Nephron (organoid): ENCODE measurements around the gene C2CD4B.
A peak's percentile ranks its signal among the peaks of the same experiment; 100 is the strongest.

Experiments
- H3K27ac Mint-ChIP-seq, 3 experiments: 2 replicates each; pipeline ENCODE4 v1.8.0; 2020; ENCODE audit warnings: mixed read lengths in 3 of 3, mild to moderate bottlenecking in 2 of 3, moderate library complexity in 1 of 3
- H3K27me3 Mint-ChIP-seq: 2 replicates; pipeline ENCODE4 v1.8.0; 2021; ENCODE audit warnings: low read depth, mild to moderate bottlenecking, moderate library complexity, mixed read lengths
- H3K36me3 Mint-ChIP-seq: 2 replicates; pipeline ENCODE4 v1.8.0; 2020; ENCODE audit warnings: low read depth, mixed read lengths
- H3K4me1 Mint-ChIP-seq: 2 replicates; pipeline ENCODE4 v1.8.0; 2020; ENCODE audit warnings: mixed read lengths
- H3K4me3 Mint-ChIP-seq, 3 experiments: 2 replicates each; pipeline ENCODE4 v1.8.0; 2020; ENCODE audit warnings: mild to moderate bottlenecking in 3 of 3, mixed read lengths in 3 of 3, moderate library complexity in 2 of 3
- H3K9me3 Mint-ChIP-seq: 2 replicates; pipeline ENCODE4 v1.8.0; 2020; ENCODE audit warnings: mixed read lengths
- CTCF ChIP-seq, 3 experiments: fragments of 200-600 bp; sonication (generic); IDR thresholded peaks; one replicate each; pipeline ENCODE4 v1.5.0; 2021; ENCODE audit warnings: antibody characterized with exemption in 3 of 3; ENCODE audit not compliant: unreplicated experiment in 3 of 3

Gene C2CD4B

DNA sequence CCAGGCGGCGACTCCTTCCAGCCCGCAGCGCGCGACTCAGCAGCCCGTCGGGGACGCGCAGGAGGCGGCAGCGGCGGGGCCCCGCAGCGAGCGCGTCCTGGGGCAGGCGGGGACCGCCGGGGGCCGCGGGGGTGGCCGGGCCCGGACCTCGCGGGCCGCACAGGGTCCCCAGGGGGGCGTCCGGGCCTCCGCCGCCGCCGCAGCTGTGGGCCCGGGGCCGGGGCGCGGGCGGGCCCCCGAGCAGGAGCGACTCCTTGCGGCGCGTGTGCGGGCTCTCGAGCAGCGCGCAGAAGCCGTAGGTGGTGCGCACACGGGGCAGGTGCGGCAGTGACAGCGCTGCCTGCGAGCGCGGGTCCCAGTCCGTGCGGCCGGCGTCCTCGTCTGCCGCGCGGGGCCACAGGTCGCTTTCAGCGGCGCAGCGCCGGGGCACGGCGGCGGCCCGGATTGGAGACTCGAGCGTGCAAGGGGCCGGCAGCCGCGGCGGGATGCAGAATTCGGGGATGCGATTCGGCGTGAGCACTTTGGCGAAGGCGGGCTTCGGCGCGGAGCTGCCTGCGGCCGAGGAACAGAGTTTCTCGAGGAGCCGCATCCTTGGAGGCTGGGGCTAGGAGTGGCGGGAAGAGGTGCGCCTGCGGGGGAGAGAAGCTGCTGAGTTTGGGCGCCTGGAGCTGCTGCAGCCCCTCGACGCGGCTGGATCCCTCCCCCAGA, 535 bp downstream of the C2CD4B start:
- no peak for TF ChIP-seq CTCF (IDR thresholded peaks at IDR 0.05; ENCODE audit: unreplicated experiment in 3 of 3)
- H3K9me3 Mint-ChIP-seq = peaks cover 3% of the 10 kb centered on the region
- peaks cover 8% of the 10 kb centered on the region for H3K4me1 Mint-ChIP-seq
- H3K27me3 Mint-ChIP-seq = peaks cover 72% of the 10 kb centered on the region
- H3K27ac Mint-ChIP-seq = no peak overlapping the region
- peak overlapping the region; percentile 86 to 91 (median 88) for H3K4me3 Mint-ChIP-seq
- no peaks in the 10 kb centered on the region for H3K36me3 Mint-ChIP-seq

DNA sequence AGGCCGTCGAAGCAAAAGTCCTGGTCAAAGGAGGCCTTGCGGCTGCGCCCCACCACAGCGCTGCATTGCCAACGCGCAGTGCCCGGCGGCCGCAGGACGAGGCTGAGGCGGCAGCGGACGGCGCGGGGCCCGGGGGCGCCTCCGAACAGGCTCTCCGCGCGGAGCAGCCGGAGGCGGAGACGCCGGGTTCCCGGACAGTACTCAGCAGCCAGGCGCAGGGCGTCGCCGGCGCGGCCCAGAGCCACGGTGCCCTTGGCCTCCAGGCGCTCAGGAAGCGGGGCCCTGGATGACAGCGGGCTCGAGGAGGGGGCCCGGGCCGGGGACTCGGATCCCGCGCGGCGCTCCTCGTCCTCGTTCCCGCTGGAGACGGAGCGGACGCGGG, 1.1 kb downstream of the C2CD4B start:
- peaks cover 72% of the 10 kb centered on the region for H3K27me3 Mint-ChIP-seq
- H3K9me3 Mint-ChIP-seq = peaks cover 4% of the 10 kb centered on the region
- no peak overlapping the region for H3K4me3 Mint-ChIP-seq
- H3K4me1 Mint-ChIP-seq = peaks cover 8% of the 10 kb centered on the region
- no peaks in the 10 kb centered on the region for H3K36me3 Mint-ChIP-seq
- H3K27ac Mint-ChIP-seq = no peak overlapping the region
- no peak for TF ChIP-seq CTCF (IDR thresholded peaks at IDR 0.05; ENCODE audit: unreplicated experiment in 3 of 3)

GRCh38 chr15:62163397-62164013, 1.6 kb downstream of the C2CD4B start:
- Mint-ChIP-seq H3K27me3 (peaks cover 73% of the 10 kb centered on the region), H3K9me3 (peaks cover 9% of the 10 kb centered on the region), H3K36me3 (no peaks in the 10 kb centered on the region), H3K4me3 (peak overlapping the region; percentile 74 to 82 (median 75)), H3K27ac (no peak overlapping the region), H3K4me1 (peaks cover 8% of the 10 kb centered on the region)
- no peak for TF ChIP-seq CTCF (IDR thresholded peaks at IDR 0.05; ENCODE audit: unreplicated experiment in 3 of 3)

DNA sequence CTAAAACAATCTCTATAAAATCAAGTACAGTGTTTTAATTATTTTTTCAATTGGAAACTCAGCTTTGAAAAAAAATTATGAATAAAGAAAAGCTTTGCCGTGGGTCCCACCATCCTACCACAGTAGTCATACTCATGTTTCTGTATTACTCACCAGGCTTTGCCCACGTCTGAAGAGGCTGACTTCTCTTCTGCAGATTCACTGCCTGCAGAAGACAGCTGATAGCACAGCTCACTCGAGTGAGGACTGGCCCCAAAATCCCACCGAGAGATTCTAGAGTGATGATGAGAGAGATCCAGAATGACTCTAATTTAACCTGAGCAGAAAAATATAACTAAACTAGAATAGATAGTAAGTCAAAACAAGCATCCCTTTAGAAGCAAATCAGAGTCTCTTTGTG, 11.9 kb downstream of the C2CD4B start:
- no peaks in the 10 kb centered on the region for H3K36me3 Mint-ChIP-seq
- peaks cover 4% of the 10 kb centered on the region for H3K9me3 Mint-ChIP-seq
- H3K27ac Mint-ChIP-seq = no peak overlapping the region
- H3K4me1 Mint-ChIP-seq = no peaks in the 10 kb centered on the region
- no peak for TF ChIP-seq CTCF (IDR thresholded peaks at IDR 0.05; ENCODE audit: unreplicated experiment in 3 of 3)
- peaks cover 8% of the 10 kb centered on the region for H3K27me3 Mint-ChIP-seq
- no peak overlapping the region for H3K4me3 Mint-ChIP-seq

DNA sequence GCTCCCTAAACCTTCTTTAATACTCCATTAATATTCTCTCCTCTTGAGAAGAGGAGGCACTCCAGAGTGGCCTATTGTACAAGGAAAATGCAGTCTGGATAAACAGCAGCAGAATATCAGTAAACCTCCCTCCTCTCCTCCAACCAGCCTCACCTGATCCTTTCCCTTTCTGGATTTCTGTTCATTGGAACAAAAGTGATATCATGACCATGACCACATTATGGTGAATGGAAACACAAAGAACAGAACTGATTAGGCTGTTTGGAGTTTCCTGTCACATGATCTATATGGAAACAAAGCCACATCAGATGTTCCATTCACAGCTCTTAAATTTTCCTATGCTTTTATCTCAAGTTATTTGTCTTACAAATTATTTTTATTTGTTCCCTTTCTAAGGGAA, 14.6 kb downstream of the C2CD4B start:
- Mint-ChIP-seq H3K27ac (no peak overlapping the region), H3K36me3 (no peaks in the 10 kb centered on the region), H3K4me1 (no peaks in the 10 kb centered on the region), H3K9me3 (peaks cover 6% of the 10 kb centered on the region), H3K27me3 (peaks cover 4% of the 10 kb centered on the region), H3K4me3 (no peak overlapping the region)
- no peak for TF ChIP-seq CTCF (IDR thresholded peaks at IDR 0.05; ENCODE audit: unreplicated experiment in 3 of 3)

DNA sequence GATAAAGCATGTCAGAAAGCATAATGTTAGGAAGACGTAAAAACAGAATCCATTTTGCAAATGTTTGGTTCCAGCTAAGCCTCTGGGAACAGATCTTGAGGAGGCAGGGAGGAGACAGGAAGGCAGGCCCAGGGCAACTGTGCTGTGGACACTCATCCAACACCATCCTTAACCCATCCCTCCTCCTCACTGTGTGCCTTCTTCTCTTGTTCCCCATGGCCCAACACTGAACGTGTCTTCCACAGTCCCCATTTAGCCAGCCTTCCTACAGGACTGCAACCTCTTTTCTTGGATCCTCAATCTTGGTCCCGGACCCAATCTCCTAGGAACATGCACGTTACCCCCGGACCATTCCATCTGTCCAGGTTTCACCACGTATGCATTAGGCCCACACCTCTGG, 15.4 kb downstream of the C2CD4B start:
- Mint-ChIP-seq H3K4me3 (no peak overlapping the region), H3K4me1 (no peaks in the 10 kb centered on the region), H3K27me3 (peaks cover 4% of the 10 kb centered on the region), H3K27ac (no peak overlapping the region), H3K36me3 (no peaks in the 10 kb centered on the region), H3K9me3 (peaks cover 2% of the 10 kb centered on the region)
- TF ChIP-seq CTCF (IDR thresholded peaks at IDR 0.05; ENCODE audit: unreplicated experiment in 3 of 3) = no peak
